Activated effector memory CD4-positive, alpha-beta T cell treated with anti-CD3 and anti-CD28 coated beads, Interleukin-2, amount 50 U/mL, for 16 hours (primary cell): ENCODE measurements around the gene PPARGC1A.

Experiments
- DNase-seq: peaks from one replicate; pipeline ENCODE4 v3.0.0-alpha.2; 2020

The PPARGC1A gene

GRCh38 chr4:23904639-23905071 is 14.8 kb upstream of the PPARGC1A start:
- no peak for DNase-seq

GRCh38 chr4:23903859-23904438 is 14.1 kb upstream of the PPARGC1A start:
- DNase-seq, result no peak

- DNase-seq, result no peak
Observed at GRCh38 chr4:23902222-23902804, 12.5 kb upstream of the PPARGC1A start.

GRCh38 chr4:23900636-23901035 is 10.8 kb upstream of the PPARGC1A start:
- DNase-seq, result no peak

- DNase-seq, result no peak
Observed at GRCh38 chr4:23899565-23899964, 9.7 kb upstream of the PPARGC1A start.

GRCh38 chr4:23897564-23898109 is 7.8 kb upstream of the PPARGC1A start:
- DNase-seq, result no peak

GRCh38 chr4:23894021-23894420 is 4.2 kb upstream of the PPARGC1A start:
- DNase-seq, result no peak

GRCh38 chr4:23891064-23891421 is 1.2 kb upstream of the PPARGC1A start:
- DNase-seq, result no peak

GRCh38 chr4:23890369-23891063 is 669 bp upstream of the PPARGC1A start:
- DNase-seq, result no peak

- DNase-seq, result no peak
Observed at GRCh38 chr4:23889391-23889790, 456 bp downstream of the PPARGC1A start.

- DNase-seq, result no peak
Observed at GRCh38 chr4:23888421-23889319, 1.2 kb downstream of the PPARGC1A start.

- DNase-seq, result no peak
Observed at GRCh38 chr4:23887989-23888388, 1.9 kb downstream of the PPARGC1A start.

GRCh38 chr4:23887173-23887572 is 2.7 kb downstream of the PPARGC1A start:
- DNase-seq, result no peak

- no peak for DNase-seq
Observed at GRCh38 chr4:23885943-23886590, 3.8 kb downstream of the PPARGC1A start.

GRCh38 chr4:23884741-23885140 is 5.1 kb downstream of the PPARGC1A start:
- DNase-seq, result no peak

- DNase-seq, result no peak
Observed at GRCh38 chr4:23884261-23884660, 5.6 kb downstream of the PPARGC1A start.

GRCh38 chr4:23882976-23883531 is 6.8 kb downstream of the PPARGC1A start:
- DNase-seq, result no peak

- no peak for DNase-seq
Observed at GRCh38 chr4:23881674-23882337, 8.0 kb downstream of the PPARGC1A start.

- no peak for DNase-seq
Observed at GRCh38 chr4:23881052-23881501, 8.8 kb downstream of the PPARGC1A start.

GRCh38 chr4:23878912-23879732 is 10.7 kb downstream of the PPARGC1A start:
- DNase-seq, result no peak
